Stomach (tissue), 9 donors: Measurements from ENCODE around the gene MGAT5. TPM values are rescaled to one million over a fixed set of nuclear protein-coding genes. Genes with fewer than 3 reads are reported as not detected.

Experiments used
- DNase-seq, 2 donors: peaks; one replicate each; pipeline versions ENCODE4 v3.0.0 to v3.0.0-alpha.2; 2013 to 2019
- H3K27ac ChIP-seq, 5 donors: fragments of 200-600 bp in 4 of 5; sonication (generic) in 4 of 5; one replicate each; pipeline ENCODE4 v1.5.1; 2013 to 2019; ENCODE audit warnings: mild to moderate bottlenecking in 1 of 5, moderate library complexity in 1 of 5
- H3K27me3 ChIP-seq, 3 donors: fragments of 200-600 bp; sonication (generic); one replicate each; pipeline ENCODE4 v1.5.1; 2017 to 2019; ENCODE audit warnings: mixed run types in 1 of 3
- H3K36me3 ChIP-seq, 4 donors: fragments of 200-600 bp; sonication (generic); 1 replicate in 3 of 4; 2 replicates in 1 of 4; pipeline ENCODE4 v1.5.1; 2016 to 2019
- H3K4me1 ChIP-seq, 4 donors: fragments of 200-600 bp; sonication (generic); one replicate each; pipeline ENCODE4 v1.5.1; 2016 to 2019
- H3K4me3 ChIP-seq, 4 donors: fragments of 200-600 bp; sonication (generic) in 3 of 4; one replicate each; pipeline ENCODE4 v1.5.1; 2016 to 2019; ENCODE audit warnings: mild to moderate bottlenecking in 1 of 4
- H3K9me3 ChIP-seq, 4 donors: fragments of 200-600 bp; sonication (generic); one replicate each; pipeline ENCODE4 v1.5.1; 2016 to 2019
- EP300 ChIP-seq: sonication (generic); formaldehyde crosslinking; IDR thresholded peaks from one replicate; pipeline ENCODE4 v1.6.1; 2017; ENCODE audit warnings: antibody characterized with exemption
- POLR2A ChIP-seq, 4 donors: fragments of 450-650 bp; IDR thresholded peaks; one replicate each; pipeline ENCODE4 v1.6.1; 2016; ENCODE audit warnings: antibody characterized with exemption in 4 of 4, control low read depth in 2 of 4, mild to moderate bottlenecking in 1 of 4, moderate library complexity in 1 of 4
- POLR2AphosphoS5 ChIP-seq, 3 donors: sonication (generic); formaldehyde crosslinking; IDR thresholded peaks; one replicate each; pipeline ENCODE4 v1.6.1; 2016; ENCODE audit warnings: antibody characterized with exemption in 3 of 3
- WGBS, 5 donors: extraction: QIAGEN DNeasy Blood & Tissue Kit in 3 of 5; methylation state at CpG; one replicate each; pipeline versions ENCODE4 v1.1.5 to v1.1.7; 2013 to 2018; 5-methylcytosine and 5-hydroxymethylcytosine counted together
- intact Hi-C: fragments of 100-400 bp; cut with DNase I; formaldehyde crosslinking; loops from one replicate; pipeline ENCODE4 v1.15.1; 2023; ENCODE audit warnings: low total_unique reads
- polyA plus RNA-seq, 3 donors: library from polyadenylated mRNA; stranded (reverse); fragments of 200-250 nt; gene quantifications; one replicate each; pipeline ENCODE4 v1.2.3, GENCODE V29; 2013
- total RNA-seq, 5 donors: library from RNA; depleted of rRNA; stranded (reverse); fragments of >200 nt; gene quantifications; one replicate each; pipeline versions ENCODE4 v1.1.0 to v1.2.3, GENCODE V29; 2014 to 2016
- TF ChIP-seq, protein P1 (sequence below), 7 experiments: fragments of 450-650 bp in 4 of 7; fragments of 200-600 bp in 3 of 7; sonication (generic) in 3 of 7; IDR thresholded peaks; one replicate each; pipeline ENCODE4 v1.5.1; 2016 to 2019; ENCODE audit warnings: antibody characterized with exemption in 7 of 7, control low read depth in 2 of 7, mild to moderate bottlenecking in 1 of 7
- donor health status: healthy with polysubstance abuse.
- donor health status: Bipolar disorder and iron deficiency.
- donor health status: healthy.

MGAT5 gene
- total and polyA plus RNA-seq, 8 donors, result 3.9 to 125 (median 46.0) TPM

DNA sequence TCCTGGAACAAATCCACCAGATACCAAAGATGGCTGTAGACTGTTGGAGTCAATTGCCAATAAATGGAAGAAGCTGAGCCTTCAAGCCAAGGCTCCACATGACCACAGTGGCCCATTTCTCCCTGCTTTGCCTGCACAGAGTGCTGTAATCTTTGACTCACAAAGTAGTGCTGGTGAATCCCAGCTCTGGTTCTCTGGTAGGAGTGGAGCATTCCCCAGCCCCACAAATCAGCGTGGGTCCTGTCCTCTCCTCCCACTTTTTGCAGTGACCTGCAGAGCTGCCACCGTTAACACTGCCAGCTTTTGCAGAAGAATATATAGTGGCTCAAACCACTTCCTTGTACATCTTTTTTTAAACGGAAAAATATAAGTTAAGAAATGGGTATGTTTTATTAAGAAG is 93.9 kb downstream of the MGAT5 start:
- no peak for TF ChIP-seq POLR2A (IDR thresholded peaks at IDR 0.05)
- TF ChIP-seq, protein P1, sequence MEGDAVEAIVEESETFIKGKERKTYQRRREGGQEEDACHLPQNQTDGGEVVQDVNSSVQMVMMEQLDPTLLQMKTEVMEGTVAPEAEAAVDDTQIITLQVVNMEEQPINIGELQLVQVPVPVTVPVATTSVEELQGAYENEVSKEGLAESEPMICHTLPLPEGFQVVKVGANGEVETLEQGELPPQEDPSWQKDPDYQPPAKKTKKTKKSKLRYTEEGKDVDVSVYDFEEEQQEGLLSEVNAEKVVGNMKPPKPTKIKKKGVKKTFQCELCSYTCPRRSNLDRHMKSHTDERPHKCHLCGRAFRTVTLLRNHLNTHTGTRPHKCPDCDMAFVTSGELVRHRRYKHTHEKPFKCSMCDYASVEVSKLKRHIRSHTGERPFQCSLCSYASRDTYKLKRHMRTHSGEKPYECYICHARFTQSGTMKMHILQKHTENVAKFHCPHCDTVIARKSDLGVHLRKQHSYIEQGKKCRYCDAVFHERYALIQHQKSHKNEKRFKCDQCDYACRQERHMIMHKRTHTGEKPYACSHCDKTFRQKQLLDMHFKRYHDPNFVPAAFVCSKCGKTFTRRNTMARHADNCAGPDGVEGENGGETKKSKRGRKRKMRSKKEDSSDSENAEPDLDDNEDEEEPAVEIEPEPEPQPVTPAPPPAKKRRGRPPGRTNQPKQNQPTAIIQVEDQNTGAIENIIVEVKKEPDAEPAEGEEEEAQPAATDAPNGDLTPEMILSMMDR (IDR thresholded peaks at IDR 0.05), result no peak
- TF ChIP-seq EP300, result no peak
- TF ChIP-seq POLR2AphosphoS5 (IDR thresholded peaks at IDR 0.05), result no peak
- intact Hi-C loops, result no loop called here
- Histone ChIP-seq H3K4me1 (peaks cover 0 to 7% (median 3%) of the 10 kb centered on the region in 4 donors), H3K9me3 (no peaks in the 10 kb centered on the region), H3K4me3 (no peak overlapping the region), H3K27ac (peak overlapping the region in 2 of 5 donors; percentile 28 to 51), H3K36me3 (peaks cover 0 to 40% (median 31%) of the 10 kb centered on the region in 4 donors), H3K27me3 (no peaks in the 10 kb centered on the region)
- 38 to 72% (median 44%) methylated on average over 3 of the region's 3 CpGs for WGBS, 5 donors
- no peak for DNase-seq

- no peak overlapping the region for H3K4me3 ChIP-seq
- no peaks in the 10 kb centered on the region for H3K9me3 ChIP-seq
- H3K27ac ChIP-seq, result peak overlapping the region in 2 of 5 donors; percentile 28 to 51
- TF ChIP-seq POLR2AphosphoS5 (IDR thresholded peaks at IDR 0.05), result no peak
- TF ChIP-seq EP300, result no peak
- TF ChIP-seq, protein P1 (IDR thresholded peaks at IDR 0.05), result no peak
- TF ChIP-seq POLR2A (IDR thresholded peaks at IDR 0.05), result no peak
- H3K36me3 ChIP-seq, result peaks cover 0 to 40% (median 29%) of the 10 kb centered on the region in 4 donors
- no peaks in the 10 kb centered on the region for H3K27me3 ChIP-seq
- intact Hi-C loops, result no loop called here
- no peak for DNase-seq
- peaks cover 0 to 7% (median 3%) of the 10 kb centered on the region in 4 donors for H3K4me1 ChIP-seq
- 57 to 78% (median 74%) methylated on average over 4 of the region's 4 CpGs for WGBS, 5 donors
Observed at GRCh38 chr2:134348239-134348638, 94.4 kb downstream of the MGAT5 start.

DNA sequence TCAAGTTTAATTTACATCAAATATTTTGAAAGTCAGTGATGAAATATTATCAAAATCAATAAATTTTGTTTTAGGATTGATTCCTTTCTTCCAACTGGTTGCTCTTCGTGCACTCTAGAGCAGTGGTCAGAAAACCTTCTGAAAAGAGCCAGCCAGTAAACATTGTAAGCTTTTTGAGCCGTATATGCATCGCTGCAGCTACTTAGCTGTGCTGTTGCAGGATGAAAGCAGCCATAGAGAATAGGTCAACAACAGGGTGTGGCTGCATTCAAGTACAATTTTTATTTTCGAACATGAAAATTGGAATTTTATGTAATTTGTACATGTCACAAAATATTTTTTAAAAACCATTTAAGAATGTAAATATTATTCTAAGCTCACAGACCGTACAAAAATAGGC is 94.9 kb downstream of the MGAT5 start:
- Histone ChIP-seq H3K27ac (peak overlapping the region in 1 of 5 donors; percentile 51), H3K4me1 (peaks cover 0 to 7% (median 3%) of the 10 kb centered on the region in 4 donors), H3K9me3 (no peaks in the 10 kb centered on the region), H3K4me3 (no peak overlapping the region), H3K36me3 (peaks cover 0 to 42% (median 30%) of the 10 kb centered on the region in 4 donors), H3K27me3 (no peaks in the 10 kb centered on the region)
- DNase-seq, result no peak
- 44 to 61% (median 52%) methylated on average over 5 of the region's 5 CpGs for WGBS, 5 donors
- TF ChIP-seq POLR2AphosphoS5 (IDR thresholded peaks at IDR 0.05) (no peak), POLR2A (IDR thresholded peaks at IDR 0.05) (no peak), EP300 (no peak)
- TF ChIP-seq, protein P1 (IDR thresholded peaks at IDR 0.05), result no peak
- intact Hi-C loops, result no loop called here

DNA sequence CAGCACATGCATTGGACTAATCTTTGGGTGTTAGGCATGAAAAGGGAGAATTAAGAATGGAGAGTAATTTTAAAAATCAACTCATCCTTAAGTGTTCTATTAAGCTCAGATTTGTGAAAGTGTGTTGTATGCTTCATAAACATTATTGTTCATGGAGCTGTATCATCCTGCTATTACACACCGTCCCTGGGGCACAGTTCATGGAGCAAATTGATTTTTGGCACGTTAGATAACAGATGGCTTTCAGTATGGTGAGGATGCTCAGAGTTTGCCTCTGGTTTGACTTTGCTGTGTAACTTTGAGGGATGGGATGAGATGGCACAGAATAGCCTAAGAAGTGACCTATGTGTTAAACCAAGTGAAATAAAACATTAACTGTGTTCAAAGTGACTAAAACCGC is 97.1 kb downstream of the MGAT5 start:
- intact Hi-C loops, result no loop called here
- Histone ChIP-seq H3K27ac (no peak overlapping the region), H3K9me3 (no peaks in the 10 kb centered on the region), H3K4me1 (peaks cover 0 to 7% (median 3%) of the 10 kb centered on the region in 4 donors), H3K27me3 (no peaks in the 10 kb centered on the region), H3K4me3 (no peak overlapping the region), H3K36me3 (peaks cover 0 to 46% (median 24%) of the 10 kb centered on the region in 4 donors)
- DNase-seq, result no peak
- WGBS, 5 donors, result 61 to 66% (median 62%) methylated on average over 3 of the region's 3 CpGs
- TF ChIP-seq POLR2A (IDR thresholded peaks at IDR 0.05), result no peak
- no peak for TF ChIP-seq EP300
- no peak for TF ChIP-seq POLR2AphosphoS5 (IDR thresholded peaks at IDR 0.05)
- TF ChIP-seq, protein P1 (IDR thresholded peaks at IDR 0.05), result no peak
